Ishikawa (cell line): ENCODE data around the gene AK5.

ENCODE experiments used
- CEBPB ChIP-seq: IDR thresholded peaks from 2 replicates; pipeline ENCODE4 v1.6.1; 2012
- CREB1 ChIP-seq: IDR thresholded peaks from 2 replicates; pipeline ENCODE4 v1.6.1; 2012; ENCODE audit warnings: low read depth
- EGR1 ChIP-seq: IDR thresholded peaks from 2 replicates; pipeline ENCODE4 v1.6.1; 2012
- EP300 ChIP-seq: IDR thresholded peaks from 2 replicates; pipeline ENCODE4 v1.6.1; 2012; ENCODE audit warnings: borderline replicate concordance
- FOXM1 ChIP-seq: IDR thresholded peaks from 2 replicates; pipeline ENCODE4 v1.6.1; 2012; ENCODE audit warnings: low read depth, borderline replicate concordance
- NFIC ChIP-seq: IDR thresholded peaks from 2 replicates; pipeline ENCODE4 v1.6.1; 2012
- RAD21 ChIP-seq: IDR thresholded peaks from 2 replicates; pipeline ENCODE4 v1.6.1; 2012; ENCODE audit warnings: low read depth
- TAF1 ChIP-seq: IDR thresholded peaks from 2 replicates; pipeline ENCODE4 v1.6.1; 2012; ENCODE audit warnings: low read depth, mild to moderate bottlenecking
- TCF12 ChIP-seq: IDR thresholded peaks from 2 replicates; pipeline ENCODE4 v1.6.1; 2012; ENCODE audit warnings: low read depth
- TEAD4 ChIP-seq: IDR thresholded peaks from 2 replicates; pipeline ENCODE4 v1.6.1; 2012
- USF1 ChIP-seq: IDR thresholded peaks from 2 replicates; pipeline ENCODE4 v1.6.1; 2012
- YY1 ChIP-seq: IDR thresholded peaks from 2 replicates; pipeline ENCODE4 v1.6.1; 2012; ENCODE audit warnings: low read depth
- ZBTB7A ChIP-seq: IDR thresholded peaks from 2 replicates; pipeline ENCODE4 v1.6.1; 2012; ENCODE audit warnings: low read depth
- TF ChIP-seq, protein P1 (sequence below): IDR thresholded peaks from 2 replicates; pipeline ENCODE4 v1.6.1; 2012
- TF ChIP-seq, protein P2 (sequence below): IDR thresholded peaks from 2 replicates; pipeline ENCODE4 v1.6.1; 2012; ENCODE audit warnings: low read depth, mild to moderate bottlenecking

Gene AK5

GRCh38 chr1:77378723-77379535, 97.1 kb downstream of the AK5 start:
- TF ChIP-seq TCF12 (no peak), EGR1 (no peak), EP300 (no peak), USF1 (no peak)
- TF ChIP-seq, protein P1, sequence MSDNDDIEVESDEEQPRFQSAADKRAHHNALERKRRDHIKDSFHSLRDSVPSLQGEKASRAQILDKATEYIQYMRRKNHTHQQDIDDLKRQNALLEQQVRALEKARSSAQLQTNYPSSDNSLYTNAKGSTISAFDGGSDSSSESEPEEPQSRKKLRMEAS, result no peak
- TF ChIP-seq, protein P2, sequence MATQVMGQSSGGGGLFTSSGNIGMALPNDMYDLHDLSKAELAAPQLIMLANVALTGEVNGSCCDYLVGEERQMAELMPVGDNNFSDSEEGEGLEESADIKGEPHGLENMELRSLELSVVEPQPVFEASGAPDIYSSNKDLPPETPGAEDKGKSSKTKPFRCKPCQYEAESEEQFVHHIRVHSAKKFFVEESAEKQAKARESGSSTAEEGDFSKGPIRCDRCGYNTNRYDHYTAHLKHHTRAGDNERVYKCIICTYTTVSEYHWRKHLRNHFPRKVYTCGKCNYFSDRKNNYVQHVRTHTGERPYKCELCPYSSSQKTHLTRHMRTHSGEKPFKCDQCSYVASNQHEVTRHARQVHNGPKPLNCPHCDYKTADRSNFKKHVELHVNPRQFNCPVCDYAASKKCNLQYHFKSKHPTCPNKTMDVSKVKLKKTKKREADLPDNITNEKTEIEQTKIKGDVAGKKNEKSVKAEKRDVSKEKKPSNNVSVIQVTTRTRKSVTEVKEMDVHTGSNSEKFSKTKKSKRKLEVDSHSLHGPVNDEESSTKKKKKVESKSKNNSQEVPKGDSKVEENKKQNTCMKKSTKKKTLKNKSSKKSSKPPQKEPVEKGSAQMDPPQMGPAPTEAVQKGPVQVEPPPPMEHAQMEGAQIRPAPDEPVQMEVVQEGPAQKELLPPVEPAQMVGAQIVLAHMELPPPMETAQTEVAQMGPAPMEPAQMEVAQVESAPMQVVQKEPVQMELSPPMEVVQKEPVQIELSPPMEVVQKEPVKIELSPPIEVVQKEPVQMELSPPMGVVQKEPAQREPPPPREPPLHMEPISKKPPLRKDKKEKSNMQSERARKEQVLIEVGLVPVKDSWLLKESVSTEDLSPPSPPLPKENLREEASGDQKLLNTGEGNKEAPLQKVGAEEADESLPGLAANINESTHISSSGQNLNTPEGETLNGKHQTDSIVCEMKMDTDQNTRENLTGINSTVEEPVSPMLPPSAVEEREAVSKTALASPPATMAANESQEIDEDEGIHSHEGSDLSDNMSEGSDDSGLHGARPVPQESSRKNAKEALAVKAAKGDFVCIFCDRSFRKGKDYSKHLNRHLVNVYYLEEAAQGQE, result no peak

DNA sequence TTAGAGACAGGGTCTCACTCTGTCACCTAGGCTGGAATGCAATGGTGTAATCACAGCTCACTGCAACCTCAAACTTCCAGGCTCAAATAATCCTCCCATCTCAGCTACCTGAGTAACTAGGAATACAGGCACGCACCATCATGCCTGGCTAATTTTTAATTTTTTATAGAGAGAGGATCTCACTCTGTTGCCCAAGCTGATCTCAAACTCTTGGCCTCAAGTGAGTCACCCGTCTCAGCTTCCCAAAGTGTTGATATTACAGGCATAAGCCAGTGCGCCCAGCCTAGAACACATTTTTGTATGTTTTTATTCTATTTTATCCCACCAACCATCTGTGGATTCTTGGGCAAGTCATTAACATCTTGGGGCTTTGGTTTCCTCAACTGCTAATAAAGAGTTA, 100.5 kb downstream of the AK5 start:
- TF ChIP-seq, protein P2, result no peak
- no peak for TF ChIP-seq CREB1
- TF ChIP-seq ZBTB7A, result no peak
- TF ChIP-seq FOXM1, result no peak
- TF ChIP-seq EP300, result no peak
- no peak for TF ChIP-seq EGR1

- TF ChIP-seq NFIC (no peak), CREB1 (no peak), YY1 (no peak), ZBTB7A (no peak), USF1 (no peak), TCF12 (no peak), TEAD4 (no peak), CEBPB (no peak), RAD21 (no peak)
- TF ChIP-seq, protein P2, result no peak
- TF ChIP-seq, protein P1, result no peak
These were observed 101.4 kb downstream of the AK5 start for GRCh38 chr1:77383236-77383635.

- TF ChIP-seq CEBPB (no peak), TCF12 (no peak), TEAD4 (no peak), CREB1 (no peak), EP300 (no peak), NFIC (no peak), ZBTB7A (no peak), USF1 (no peak), YY1 (no peak), RAD21 (no peak), TAF1 (no peak), EGR1 (no peak), FOXM1 (no peak)
- TF ChIP-seq, protein P1, result no peak
- TF ChIP-seq, protein P2, result no peak
These were observed 103.7 kb downstream of the AK5 start for GRCh38 chr1:77385551-77385950.
